HCT116 (cell line): ENCODE measurements around the gene SND1. TPM values are rescaled to one million over a fixed set of nuclear protein-coding genes. Genes with fewer than 3 reads are reported as not detected.

ENCODE experiments used
- ATAC-seq: fragments of 200-7000 bp; cut with Tn5 transposase; 2 replicates; pipeline ENCODE4 v1.9.1; 2020; ENCODE audit warnings: mild to moderate bottlenecking, moderate library complexity
- BruUV-seq: library from RNA; stranded (reverse); fragments of 400-500 nt; replicated peaks from 2 replicates; lab custom pipeline; 2021; lab: Mats Ljungman, UMichigan
- CTCF ChIA-PET: fragments of 300-600 bp; sonication (Branson Sonifier 250); formaldehyde crosslinking; loops from one replicate; lab custom pipeline; 2021; ENCODE audit warnings: antibody characterized with exemption; lab: Charles Lee
- POLR2A ChIA-PET: fragments of 300-600, 350-600 bp; sonication (Branson Sonifier 250); formaldehyde crosslinking; loops from one replicate; lab custom pipeline; 2021; ENCODE audit warnings: antibody characterized with exemption; lab: Charles Lee
- RAD21 ChIA-PET, 2 experiments: fragments of 300-600 bp; sonication (Branson Sonifier 250); formaldehyde crosslinking; loops; one replicate each; lab custom pipeline; 2023; ENCODE audit warnings: low total read pairs in 2 of 2; ENCODE audit not compliant: uncharacterized antibody in 2 of 2, unreplicated experiment in 2 of 2, low non-redundant PET in 1 of 2; lab: Charles Lee
- DNase-seq: peaks from one replicate; pipeline ENCODE4 v3.0.0-alpha.2; 2010; ENCODE audit warnings: low read depth, low spot score
- H2AFZ ChIP-seq: fragments of 200-600 bp; shearing (Covaris generic), sonication (generic); 2 replicates; pipeline ENCODE4 v1.6.1; 2017; ENCODE audit warnings: low read depth, mixed run types, mixed read lengths, antibody characterized with exemption, low read length; ENCODE audit not compliant: poor library complexity, severe bottlenecking
- H3K27ac ChIP-seq: 2 replicates; pipeline ENCODE4 v1.5.1; 2012; ENCODE audit warnings: low read depth, low read length
- H3K27me3 ChIP-seq: fragments of 200-600 bp; sonication (generic); 2 replicates; pipeline ENCODE4 v1.6.1; 2016; ENCODE audit warnings: mixed run types, low read length, mixed read lengths; ENCODE audit not compliant: insufficient read depth
- H3K36me3 ChIP-seq, 2 experiments: fragments of 200-500 bp in 1 of 2; fragments of 200-600 bp in 1 of 2; sonication (Bioruptor generic) in 1 of 2; sonication (generic) in 1 of 2; 2 replicates each; pipeline versions ENCODE4 v1.5.1 to v1.6.1; 2014 to 2016; ENCODE audit warnings: low read length in 2 of 2, inconsistent platforms in 1 of 2, mixed read lengths in 1 of 2, mixed run types in 1 of 2; ENCODE audit not compliant: insufficient read depth in 2 of 2, control insufficient read depth in 1 of 2
- H3K4me1 ChIP-seq, 2 experiments: fragments of 200-600 bp in 1 of 2; sonication (generic) in 1 of 2; 2 replicates each; pipeline versions ENCODE4 v1.5.1 to v1.6.1; 2012 to 2017; ENCODE audit warnings: low read length in 2 of 2, inconsistent platforms in 1 of 2, mild to moderate bottlenecking in 1 of 2, mixed read lengths in 1 of 2, mixed run types in 1 of 2, moderate library complexity in 1 of 2; ENCODE audit not compliant: insufficient read depth in 2 of 2, control insufficient read depth in 1 of 2
- H3K4me2 ChIP-seq: fragments of 200-600 bp; sonication (generic); 2 replicates; pipeline ENCODE4 v1.6.1; 2017; ENCODE audit warnings: mixed run types, low read length, mixed read lengths
- H3K4me3 ChIP-seq, 2 experiments: fragments of 200-600 bp in 1 of 2; sonication (generic) in 1 of 2; replicated peaks in 1 of 2; 2 replicates each; pipeline ENCODE4 v1.5.1; 2011 to 2016; ENCODE audit warnings: low read length in 2 of 2, control low read depth in 1 of 2, low read depth in 1 of 2, mild to moderate bottlenecking in 1 of 2, mixed read lengths in 1 of 2, mixed run types in 1 of 2
- H3K79me2 ChIP-seq: fragments of 200-600 bp; sonication (generic); 2 replicates; pipeline ENCODE4 v1.6.1; 2017; ENCODE audit warnings: mild to moderate bottlenecking, mixed run types, low read length, moderate library complexity, mixed read lengths; ENCODE audit not compliant: insufficient read depth
- H3K9ac ChIP-seq: fragments of 200-600 bp; sonication (generic); 2 replicates; pipeline ENCODE4 v1.6.1; 2016; ENCODE audit warnings: low read length, mixed read lengths
- H3K9me2 ChIP-seq: fragments of 200-600 bp; sonication (generic), shearing (Covaris generic); 2 replicates; pipeline ENCODE4 v1.6.1; 2017; ENCODE audit warnings: mixed run types, mild to moderate bottlenecking, moderate library complexity; ENCODE audit not compliant: insufficient read depth
- H3K9me3 ChIP-seq, 2 experiments: fragments of 200-500 bp in 1 of 2; fragments of 200-600 bp in 1 of 2; sonication (Bioruptor generic) in 1 of 2; sonication (generic) in 1 of 2; 2 replicates each; pipeline ENCODE4 v1.6.1; 2014 to 2017; ENCODE audit warnings: low read length in 2 of 2, mixed read lengths in 2 of 2, inconsistent platforms in 1 of 2, low read depth in 1 of 2, mild to moderate bottlenecking in 1 of 2, mixed run types in 1 of 2, moderate library complexity in 1 of 2; ENCODE audit not compliant: control insufficient read depth in 1 of 2, insufficient read depth in 1 of 2
- H4K20me1 ChIP-seq: fragments of 200-600 bp; sonication (generic), shearing (Covaris generic); 2 replicates; pipeline ENCODE4 v1.6.1; 2017; ENCODE audit warnings: mixed run types, mild to moderate bottlenecking, moderate library complexity; ENCODE audit not compliant: insufficient read depth
- CBX3 ChIP-seq: IDR thresholded peaks from 2 replicates; pipeline ENCODE4 v1.6.1; 2012; ENCODE audit warnings: low read depth
- CEBPB ChIP-seq: IDR thresholded peaks from 2 replicates; pipeline ENCODE4 v1.6.1; 2012; ENCODE audit warnings: low read depth
- EZH2 ChIP-seq: fragments of 200-600 bp; sonication (generic); IDR thresholded peaks from 2 replicates; pipeline ENCODE4 v1.6.1; 2017; ENCODE audit warnings: antibody characterized with exemption, mixed run types
- EZH2phosphoT487 ChIP-seq: fragments of 200-600 bp; IDR thresholded peaks from 2 replicates; pipeline ENCODE4 v1.6.1; 2018; ENCODE audit warnings: antibody characterized with exemption, borderline replicate concordance
- JUND ChIP-seq: IDR thresholded peaks from 2 replicates; pipeline ENCODE4 v1.6.1; 2012
- RAD21 ChIP-seq: IDR thresholded peaks from 2 replicates; pipeline ENCODE4 v1.6.1; 2012; ENCODE audit warnings: low read depth, mild to moderate bottlenecking
- SRF ChIP-seq: IDR thresholded peaks from 2 replicates; pipeline ENCODE4 v1.6.1; 2012; ENCODE audit warnings: low read depth
- ZNF274 ChIP-seq: fragments of 200-500 bp; sonication (Bioruptor generic); IDR thresholded peaks from 2 replicates; pipeline ENCODE4 v1.6.1; 2014; ENCODE audit warnings: mild to moderate bottlenecking, low read depth, low read length, inconsistent platforms
- intact Hi-C: fragments of 100-400 bp; cut with micrococcal nuclease; formaldehyde crosslinking; loops from 2 replicates; pipeline ENCODE4 v1.10.0; 2022
- total RNA-seq: library from RNA; stranded (reverse); gene quantifications from one replicate; pipeline ENCODE4 v1.2.1, GENCODE V29; 2021; ENCODE audit not compliant: unreplicated experiment
- TF ChIP-seq, protein P1 (sequence below), 3 experiments: fragments of 200-600 bp in 1 of 3; sonication (generic) in 1 of 3; IDR thresholded peaks in 2 of 3; conservative IDR thresholded peaks in 1 of 3; 2 replicates each; pipeline ENCODE4 v1.5.1; 2012 to 2017; ENCODE audit warnings: low read depth in 2 of 3, low read length in 2 of 3, antibody characterized with exemption in 1 of 3, borderline replicate concordance in 1 of 3, control low read depth in 1 of 3, mild to moderate bottlenecking in 1 of 3, mixed read lengths in 1 of 3, mixed run types in 1 of 3, moderate library complexity in 1 of 3; ENCODE audit not compliant: insufficient read depth in 1 of 3
- TF ChIP-seq, protein P2 (sequence below): IDR thresholded peaks from 2 replicates; pipeline ENCODE4 v1.6.1; 2012
- TF ChIP-seq, protein P3 (sequence below): IDR thresholded peaks from 2 replicates; pipeline ENCODE4 v1.6.1; 2012; ENCODE audit warnings: low read depth
- TF ChIP-seq, protein P4 (sequence below): IDR thresholded peaks from 2 replicates; pipeline ENCODE4 v1.6.1; 2011; ENCODE audit warnings: mild to moderate bottlenecking, low read length, moderate library complexity; ENCODE audit not compliant: insufficient replicate concordance; ENCODE audit errors: extremely low read depth

The SND1 gene
- total RNA-seq, 1 experiment from 2014 or later: 169 TPM

DNA sequence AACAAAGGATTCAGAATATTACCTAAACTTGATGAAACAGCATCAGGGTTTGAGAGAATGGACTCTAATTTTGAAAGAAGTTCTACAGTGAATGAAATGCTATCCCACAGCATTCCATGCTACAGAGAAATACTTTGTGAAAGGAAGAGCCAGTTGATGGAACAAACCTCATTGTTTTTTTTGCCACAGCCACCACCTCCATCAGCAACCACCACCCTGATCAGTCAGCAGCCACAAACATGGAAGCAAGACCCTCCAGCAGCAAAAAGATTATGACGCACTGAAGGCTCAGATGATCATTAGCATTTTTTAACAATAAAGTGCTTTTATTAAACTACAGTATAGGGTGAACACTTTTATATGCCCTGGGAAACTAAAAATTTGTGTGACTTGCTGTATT, 280.5 kb downstream of the SND1 start (continued):
- TF ChIP-seq, protein P1, sequence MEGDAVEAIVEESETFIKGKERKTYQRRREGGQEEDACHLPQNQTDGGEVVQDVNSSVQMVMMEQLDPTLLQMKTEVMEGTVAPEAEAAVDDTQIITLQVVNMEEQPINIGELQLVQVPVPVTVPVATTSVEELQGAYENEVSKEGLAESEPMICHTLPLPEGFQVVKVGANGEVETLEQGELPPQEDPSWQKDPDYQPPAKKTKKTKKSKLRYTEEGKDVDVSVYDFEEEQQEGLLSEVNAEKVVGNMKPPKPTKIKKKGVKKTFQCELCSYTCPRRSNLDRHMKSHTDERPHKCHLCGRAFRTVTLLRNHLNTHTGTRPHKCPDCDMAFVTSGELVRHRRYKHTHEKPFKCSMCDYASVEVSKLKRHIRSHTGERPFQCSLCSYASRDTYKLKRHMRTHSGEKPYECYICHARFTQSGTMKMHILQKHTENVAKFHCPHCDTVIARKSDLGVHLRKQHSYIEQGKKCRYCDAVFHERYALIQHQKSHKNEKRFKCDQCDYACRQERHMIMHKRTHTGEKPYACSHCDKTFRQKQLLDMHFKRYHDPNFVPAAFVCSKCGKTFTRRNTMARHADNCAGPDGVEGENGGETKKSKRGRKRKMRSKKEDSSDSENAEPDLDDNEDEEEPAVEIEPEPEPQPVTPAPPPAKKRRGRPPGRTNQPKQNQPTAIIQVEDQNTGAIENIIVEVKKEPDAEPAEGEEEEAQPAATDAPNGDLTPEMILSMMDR (IDR thresholded peaks at IDR 0.05 in 2 of 3, conservative IDR thresholded peaks at IDR 0.05 in 1 of 3; ENCODE audit: borderline replicate concordance in 1 of 3, insufficient read depth in 1 of 3, low read depth in 2 of 3, low read length in 2 of 3): no peak
- TF ChIP-seq EZH2phosphoT487 (no peak), CEBPB (no peak)
- TF ChIP-seq, protein P2, sequence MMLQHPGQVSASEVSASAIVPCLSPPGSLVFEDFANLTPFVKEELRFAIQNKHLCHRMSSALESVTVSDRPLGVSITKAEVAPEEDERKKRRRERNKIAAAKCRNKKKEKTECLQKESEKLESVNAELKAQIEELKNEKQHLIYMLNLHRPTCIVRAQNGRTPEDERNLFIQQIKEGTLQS: no peak
- TF ChIP-seq, protein P3, sequence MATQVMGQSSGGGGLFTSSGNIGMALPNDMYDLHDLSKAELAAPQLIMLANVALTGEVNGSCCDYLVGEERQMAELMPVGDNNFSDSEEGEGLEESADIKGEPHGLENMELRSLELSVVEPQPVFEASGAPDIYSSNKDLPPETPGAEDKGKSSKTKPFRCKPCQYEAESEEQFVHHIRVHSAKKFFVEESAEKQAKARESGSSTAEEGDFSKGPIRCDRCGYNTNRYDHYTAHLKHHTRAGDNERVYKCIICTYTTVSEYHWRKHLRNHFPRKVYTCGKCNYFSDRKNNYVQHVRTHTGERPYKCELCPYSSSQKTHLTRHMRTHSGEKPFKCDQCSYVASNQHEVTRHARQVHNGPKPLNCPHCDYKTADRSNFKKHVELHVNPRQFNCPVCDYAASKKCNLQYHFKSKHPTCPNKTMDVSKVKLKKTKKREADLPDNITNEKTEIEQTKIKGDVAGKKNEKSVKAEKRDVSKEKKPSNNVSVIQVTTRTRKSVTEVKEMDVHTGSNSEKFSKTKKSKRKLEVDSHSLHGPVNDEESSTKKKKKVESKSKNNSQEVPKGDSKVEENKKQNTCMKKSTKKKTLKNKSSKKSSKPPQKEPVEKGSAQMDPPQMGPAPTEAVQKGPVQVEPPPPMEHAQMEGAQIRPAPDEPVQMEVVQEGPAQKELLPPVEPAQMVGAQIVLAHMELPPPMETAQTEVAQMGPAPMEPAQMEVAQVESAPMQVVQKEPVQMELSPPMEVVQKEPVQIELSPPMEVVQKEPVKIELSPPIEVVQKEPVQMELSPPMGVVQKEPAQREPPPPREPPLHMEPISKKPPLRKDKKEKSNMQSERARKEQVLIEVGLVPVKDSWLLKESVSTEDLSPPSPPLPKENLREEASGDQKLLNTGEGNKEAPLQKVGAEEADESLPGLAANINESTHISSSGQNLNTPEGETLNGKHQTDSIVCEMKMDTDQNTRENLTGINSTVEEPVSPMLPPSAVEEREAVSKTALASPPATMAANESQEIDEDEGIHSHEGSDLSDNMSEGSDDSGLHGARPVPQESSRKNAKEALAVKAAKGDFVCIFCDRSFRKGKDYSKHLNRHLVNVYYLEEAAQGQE: no peak
- TF ChIP-seq, all 23 proteins: peak for 0

DNA sequence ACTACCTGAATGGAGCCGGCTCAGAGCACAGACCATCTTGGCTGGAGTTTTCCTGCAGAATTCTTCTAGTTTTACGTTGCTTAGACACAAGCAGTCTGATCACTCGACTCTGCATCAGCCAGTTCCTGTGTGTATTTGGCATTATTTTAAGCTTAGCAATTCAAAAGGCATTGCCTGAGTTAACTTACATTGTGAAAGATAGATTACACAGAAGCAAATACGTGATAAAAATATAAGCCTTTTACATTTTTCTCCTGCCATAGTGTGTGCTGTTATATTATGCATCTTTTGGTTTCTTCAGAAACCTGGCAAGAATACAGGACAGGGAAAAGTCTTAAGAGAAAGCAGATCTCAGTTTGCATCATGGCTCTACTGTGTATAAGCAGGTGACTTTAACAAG, 281.2 kb downstream of the SND1 start:
- ChIA-PET POLR2A (no interaction called here), RAD21 (no interaction called here), CTCF (no interaction called here)
- no peaks in the 10 kb centered on the region; the same call in 1 of the 2 replicates for H3K79me2 ChIP-seq
- intact Hi-C loops: no loop called here
- no TSS peak for BruUV-seq
- H2AFZ ChIP-seq: no peak overlapping the region
- no peak overlapping the region for H3K4me2 ChIP-seq
- no peak overlapping the region for H3K9ac ChIP-seq
- H3K27ac ChIP-seq: no peak overlapping the region
- H4K20me1 ChIP-seq: no peaks in the 10 kb centered on the region; the same call in 1 of the 2 replicates
- DNase-seq: no peak
- H3K4me1 ChIP-seq: peaks cover 0 to under 1% of the 10 kb centered on the region in 2 experiments; a peak in 1 of 4 replicates
- H3K4me3 ChIP-seq: no peak overlapping the region
- H3K36me3 ChIP-seq: peaks cover 8 to 19% of the 10 kb centered on the region in 2 experiments; a peak in 2 of 4 replicates
- ATAC-seq: no peak
- H3K9me2 ChIP-seq: no peaks in the 10 kb centered on the region
- H3K9me3 ChIP-seq: no peaks in the 10 kb centered on the region
- no peaks in the 10 kb centered on the region for H3K27me3 ChIP-seq
- TF ChIP-seq, protein P2: no peak
- TF ChIP-seq SRF (no peak), ZNF274 (no peak), CBX3 (no peak), EZH2phosphoT487 (no peak), JUND (no peak), EZH2 (no peak), CEBPB (no peak), RAD21 (no peak)
- TF ChIP-seq, protein P4, sequence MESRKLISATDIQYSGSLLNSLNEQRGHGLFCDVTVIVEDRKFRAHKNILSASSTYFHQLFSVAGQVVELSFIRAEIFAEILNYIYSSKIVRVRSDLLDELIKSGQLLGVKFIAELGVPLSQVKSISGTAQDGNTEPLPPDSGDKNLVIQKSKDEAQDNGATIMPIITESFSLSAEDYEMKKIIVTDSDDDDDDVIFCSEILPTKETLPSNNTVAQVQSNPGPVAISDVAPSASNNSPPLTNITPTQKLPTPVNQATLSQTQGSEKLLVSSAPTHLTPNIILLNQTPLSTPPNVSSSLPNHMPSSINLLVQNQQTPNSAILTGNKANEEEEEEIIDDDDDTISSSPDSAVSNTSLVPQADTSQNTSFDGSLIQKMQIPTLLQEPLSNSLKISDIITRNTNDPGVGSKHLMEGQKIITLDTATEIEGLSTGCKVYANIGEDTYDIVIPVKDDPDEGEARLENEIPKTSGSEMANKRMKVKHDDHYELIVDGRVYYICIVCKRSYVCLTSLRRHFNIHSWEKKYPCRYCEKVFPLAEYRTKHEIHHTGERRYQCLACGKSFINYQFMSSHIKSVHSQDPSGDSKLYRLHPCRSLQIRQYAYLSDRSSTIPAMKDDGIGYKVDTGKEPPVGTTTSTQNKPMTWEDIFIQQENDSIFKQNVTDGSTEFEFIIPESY: no peak
- TF ChIP-seq, protein P1 (IDR thresholded peaks at IDR 0.05 in 2 of 3, conservative IDR thresholded peaks at IDR 0.05 in 1 of 3; ENCODE audit: borderline replicate concordance in 1 of 3, insufficient read depth in 1 of 3, low read depth in 2 of 3, low read length in 2 of 3): no peak
